ENCODE measurements around the gene HIGD1C.

Gene HIGD1C

DNA sequence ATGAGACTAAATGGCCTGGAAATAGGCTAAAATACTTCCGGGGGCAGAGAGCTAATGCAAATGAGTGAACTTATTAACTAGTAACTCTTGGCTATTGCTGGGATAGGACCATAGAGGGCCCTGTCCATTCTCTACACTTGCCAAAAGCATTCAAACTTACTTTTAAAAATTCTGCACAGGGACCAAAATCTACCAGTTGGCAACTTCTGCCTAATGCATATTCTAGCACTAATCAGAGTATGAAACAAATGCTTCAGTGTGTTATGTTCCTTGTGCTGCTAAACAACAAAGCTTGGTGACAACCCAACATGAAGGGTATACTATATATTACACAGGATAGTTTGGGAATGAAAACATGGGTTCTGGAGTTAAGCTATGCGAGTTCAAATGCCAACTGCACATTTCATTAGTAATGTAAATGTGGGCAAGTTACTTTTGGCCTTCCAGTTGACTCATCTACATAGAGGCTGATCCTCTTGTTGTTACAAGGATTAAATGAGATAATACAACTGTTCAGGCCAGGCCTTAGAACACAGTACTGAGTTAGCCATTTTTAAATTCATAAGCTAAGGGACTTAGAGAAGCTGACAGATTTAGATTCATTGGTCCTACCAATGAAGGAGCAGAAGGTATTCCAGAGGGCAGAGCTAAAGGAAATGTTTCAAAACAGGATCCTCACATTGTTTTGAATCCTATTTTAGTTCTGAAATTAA is 32.4 kb downstream of the HIGD1C start:
- TF ChIP-seq, protein P1, sequence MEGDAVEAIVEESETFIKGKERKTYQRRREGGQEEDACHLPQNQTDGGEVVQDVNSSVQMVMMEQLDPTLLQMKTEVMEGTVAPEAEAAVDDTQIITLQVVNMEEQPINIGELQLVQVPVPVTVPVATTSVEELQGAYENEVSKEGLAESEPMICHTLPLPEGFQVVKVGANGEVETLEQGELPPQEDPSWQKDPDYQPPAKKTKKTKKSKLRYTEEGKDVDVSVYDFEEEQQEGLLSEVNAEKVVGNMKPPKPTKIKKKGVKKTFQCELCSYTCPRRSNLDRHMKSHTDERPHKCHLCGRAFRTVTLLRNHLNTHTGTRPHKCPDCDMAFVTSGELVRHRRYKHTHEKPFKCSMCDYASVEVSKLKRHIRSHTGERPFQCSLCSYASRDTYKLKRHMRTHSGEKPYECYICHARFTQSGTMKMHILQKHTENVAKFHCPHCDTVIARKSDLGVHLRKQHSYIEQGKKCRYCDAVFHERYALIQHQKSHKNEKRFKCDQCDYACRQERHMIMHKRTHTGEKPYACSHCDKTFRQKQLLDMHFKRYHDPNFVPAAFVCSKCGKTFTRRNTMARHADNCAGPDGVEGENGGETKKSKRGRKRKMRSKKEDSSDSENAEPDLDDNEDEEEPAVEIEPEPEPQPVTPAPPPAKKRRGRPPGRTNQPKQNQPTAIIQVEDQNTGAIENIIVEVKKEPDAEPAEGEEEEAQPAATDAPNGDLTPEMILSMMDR (IDR thresholded peaks at IDR 0.05; ENCODE audit: low read depth, low read length, missing control alignments), result no peak
- no peak overlapping the region for H3K4me3 ChIP-seq (replicated peaks; ENCODE audit: low read depth, low read length)
- no peak for DNase-seq (ENCODE audit: extremely low read depth, low read depth)

DNA sequence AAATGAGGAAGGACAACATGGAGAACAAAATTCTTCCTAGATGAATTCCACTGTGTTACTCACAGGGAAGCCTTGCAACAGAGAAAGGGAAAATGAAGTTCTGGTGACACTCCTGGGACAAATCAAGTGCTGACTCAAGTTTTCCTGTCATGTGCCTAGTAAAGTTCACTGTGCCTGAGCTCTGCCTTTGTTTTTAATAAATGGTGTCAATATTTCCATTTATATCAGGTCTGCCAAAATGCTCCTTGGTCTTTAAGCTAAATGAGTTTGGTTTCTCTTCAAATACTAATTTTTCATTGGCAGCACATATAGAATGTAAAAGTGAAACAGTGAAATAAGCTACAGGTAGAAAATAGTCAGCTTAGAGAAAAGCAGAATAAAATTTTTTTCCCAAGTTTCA is 33.0 kb downstream of the HIGD1C start:
- TF ChIP-seq, protein P1 (IDR thresholded peaks at IDR 0.05; ENCODE audit: low read depth, low read length, missing control alignments), result no peak
- H3K4me3 ChIP-seq (replicated peaks; ENCODE audit: low read depth, low read length), result no peak overlapping the region
- DNase-seq (ENCODE audit: extremely low read depth, low read depth), result no peak

DNA sequence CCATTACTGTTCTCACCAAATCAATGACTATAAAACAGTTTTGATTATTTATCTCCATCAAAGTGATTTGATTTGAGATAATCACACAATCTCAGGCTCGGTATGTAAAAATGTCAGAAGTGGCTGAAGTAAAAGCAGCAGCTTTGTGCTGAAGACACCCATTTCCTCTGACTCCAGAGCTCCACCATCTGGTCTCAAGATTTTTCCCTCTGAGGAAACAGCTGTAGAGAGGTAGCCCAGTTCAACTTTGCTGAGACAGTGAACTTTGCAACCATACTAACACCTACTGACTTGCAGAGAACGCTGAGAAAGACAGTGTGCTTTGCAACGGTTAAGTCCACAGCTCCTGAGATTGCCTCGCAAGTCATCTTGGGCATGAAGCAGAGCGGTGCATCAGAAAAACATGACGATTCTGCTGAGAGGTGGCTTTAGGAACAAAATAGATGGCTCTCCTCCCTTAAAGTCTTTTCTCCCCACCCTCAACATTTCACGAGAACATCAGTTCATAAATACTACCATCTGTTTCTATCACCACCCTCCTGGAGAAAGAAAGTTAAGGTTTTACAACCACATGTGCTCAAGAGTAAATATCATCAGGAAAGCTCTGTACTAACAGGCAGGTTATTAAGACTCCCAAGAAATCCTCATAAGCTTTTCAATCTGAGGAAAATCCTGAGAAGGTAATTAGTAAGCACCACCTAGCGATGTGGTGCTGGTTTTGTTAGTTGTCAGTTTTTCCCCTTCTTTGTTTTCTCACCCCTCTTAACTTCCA is 34.8 kb downstream of the HIGD1C start:
- DNase-seq (ENCODE audit: extremely low read depth, low read depth), result peak; percentile 73
- TF ChIP-seq, protein P1 (IDR thresholded peaks at IDR 0.05; ENCODE audit: low read depth, low read length, missing control alignments), result peak; percentile 52
- no peak overlapping the region for H3K4me3 ChIP-seq (replicated peaks; ENCODE audit: low read depth, low read length)

DNA sequence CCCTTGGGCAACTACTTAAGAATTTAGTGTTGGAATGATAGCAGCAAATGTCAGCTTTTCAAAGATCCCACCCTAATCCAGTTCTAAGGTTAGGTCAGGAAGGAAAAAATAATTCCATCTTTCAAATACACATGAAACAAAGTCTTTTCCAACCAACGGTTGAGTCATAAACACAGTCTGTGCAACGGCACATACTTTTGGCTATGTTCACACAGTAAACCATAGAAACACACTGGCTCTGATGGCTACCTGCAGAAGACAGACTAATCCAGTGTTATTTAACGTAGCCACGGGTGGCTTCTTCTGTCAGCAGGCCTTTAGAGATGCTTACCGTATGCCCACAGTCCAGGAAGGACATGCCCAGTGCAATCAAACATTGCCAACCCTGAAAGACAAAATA is 35.7 kb downstream of the HIGD1C start:
- H3K4me3 ChIP-seq (replicated peaks; ENCODE audit: low read depth, low read length), result no peak overlapping the region
- DNase-seq (ENCODE audit: extremely low read depth, low read depth), result no peak
- TF ChIP-seq, protein P1 (IDR thresholded peaks at IDR 0.05; ENCODE audit: low read depth, low read length, missing control alignments), result no peak

DNA sequence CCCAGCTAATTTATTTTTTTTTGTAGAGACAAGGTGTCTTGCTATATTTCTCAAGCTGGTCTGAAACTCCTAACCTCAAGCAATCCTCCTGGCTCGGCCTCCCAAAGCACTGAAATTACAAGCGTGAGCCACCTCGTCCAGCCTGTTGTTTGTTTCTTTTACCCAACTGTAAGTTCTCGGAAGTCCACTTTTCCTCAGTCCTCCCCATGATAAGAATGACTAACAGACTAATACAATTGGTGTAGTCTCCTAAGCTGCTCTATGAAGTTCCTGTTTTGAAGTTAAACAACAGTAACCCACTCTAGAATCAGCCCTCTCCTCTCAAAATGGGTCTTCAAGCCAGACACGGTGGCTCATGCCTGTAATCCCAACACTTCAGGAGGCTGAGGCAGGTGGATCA is 36.5 kb downstream of the HIGD1C start:
- TF ChIP-seq, protein P1 (IDR thresholded peaks at IDR 0.05; ENCODE audit: low read depth, low read length, missing control alignments), result no peak
- DNase-seq (ENCODE audit: extremely low read depth, low read depth), result no peak
- no peak overlapping the region for H3K4me3 ChIP-seq (replicated peaks; ENCODE audit: low read depth, low read length)

DNA sequence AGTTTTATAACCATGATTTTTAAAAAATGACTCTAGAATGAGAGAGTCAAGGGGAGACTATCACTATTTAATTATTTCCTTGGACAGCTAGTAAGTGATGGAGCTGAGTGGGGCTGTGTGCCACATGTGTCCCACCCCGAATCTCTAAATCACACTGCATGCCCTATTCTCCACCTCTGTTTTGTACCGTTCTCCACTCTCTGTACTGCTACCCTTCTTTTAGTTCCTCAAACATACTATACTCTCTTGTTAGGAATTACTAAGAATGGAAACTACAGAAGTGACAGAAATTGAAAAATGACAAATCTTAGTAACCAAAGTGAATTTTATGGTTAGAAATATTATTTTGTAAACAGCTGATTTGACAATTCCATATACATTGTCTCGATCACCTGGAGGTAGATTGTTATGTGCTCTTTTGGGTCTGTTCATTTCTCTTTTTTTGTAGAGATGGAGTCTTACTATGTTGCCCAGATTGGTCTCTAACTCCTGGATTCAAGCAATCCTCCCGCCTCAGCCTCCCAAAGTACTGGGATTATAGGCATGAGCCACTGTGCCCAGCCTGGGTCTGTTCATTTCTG is 37.9 kb downstream of the HIGD1C start:
- no peak for DNase-seq (ENCODE audit: extremely low read depth, low read depth)
- H3K4me3 ChIP-seq (replicated peaks; ENCODE audit: low read depth, low read length), result no peak overlapping the region
- TF ChIP-seq, protein P1 (IDR thresholded peaks at IDR 0.05; ENCODE audit: low read depth, low read length, missing control alignments), result no peak
